ENCODE results near the gene CDH12. TPM values are rescaled to one million over a fixed set of nuclear protein-coding genes. Genes with fewer than 3 reads are reported as not detected.

CDH12 gene
- total RNA-seq, 6 experiments from 2014 or later: not detected

DNA sequence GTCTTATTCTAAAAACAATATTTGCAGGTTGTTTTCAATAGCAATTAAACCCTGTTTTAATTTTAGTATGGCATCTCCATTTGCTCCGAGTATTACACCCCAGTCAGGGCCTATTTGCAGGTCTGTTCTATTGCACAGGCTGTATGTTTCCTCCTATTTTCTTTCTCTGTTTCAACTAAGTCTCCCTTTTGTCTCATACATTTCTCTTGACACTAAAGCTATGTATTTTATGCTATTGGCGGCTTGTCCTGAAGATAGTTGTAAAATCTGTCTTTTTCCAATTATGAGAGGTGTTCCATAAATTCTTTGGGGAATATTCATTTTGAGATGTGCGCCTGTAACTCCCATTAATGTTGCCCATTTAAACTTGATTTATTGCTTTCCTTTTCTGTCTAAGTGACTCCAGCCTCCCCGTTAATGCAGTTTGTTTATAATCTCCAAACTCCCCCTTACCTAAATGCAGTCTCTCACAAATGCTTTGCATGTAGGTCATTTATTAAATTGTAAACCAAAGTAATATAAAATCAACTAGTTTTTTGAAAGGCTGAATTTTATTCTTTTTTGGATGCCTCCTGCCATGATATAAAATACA is 262.4 kb downstream of the CDH12 start:
- DNase-seq: no peak
- TF ChIP-seq, protein P1, sequence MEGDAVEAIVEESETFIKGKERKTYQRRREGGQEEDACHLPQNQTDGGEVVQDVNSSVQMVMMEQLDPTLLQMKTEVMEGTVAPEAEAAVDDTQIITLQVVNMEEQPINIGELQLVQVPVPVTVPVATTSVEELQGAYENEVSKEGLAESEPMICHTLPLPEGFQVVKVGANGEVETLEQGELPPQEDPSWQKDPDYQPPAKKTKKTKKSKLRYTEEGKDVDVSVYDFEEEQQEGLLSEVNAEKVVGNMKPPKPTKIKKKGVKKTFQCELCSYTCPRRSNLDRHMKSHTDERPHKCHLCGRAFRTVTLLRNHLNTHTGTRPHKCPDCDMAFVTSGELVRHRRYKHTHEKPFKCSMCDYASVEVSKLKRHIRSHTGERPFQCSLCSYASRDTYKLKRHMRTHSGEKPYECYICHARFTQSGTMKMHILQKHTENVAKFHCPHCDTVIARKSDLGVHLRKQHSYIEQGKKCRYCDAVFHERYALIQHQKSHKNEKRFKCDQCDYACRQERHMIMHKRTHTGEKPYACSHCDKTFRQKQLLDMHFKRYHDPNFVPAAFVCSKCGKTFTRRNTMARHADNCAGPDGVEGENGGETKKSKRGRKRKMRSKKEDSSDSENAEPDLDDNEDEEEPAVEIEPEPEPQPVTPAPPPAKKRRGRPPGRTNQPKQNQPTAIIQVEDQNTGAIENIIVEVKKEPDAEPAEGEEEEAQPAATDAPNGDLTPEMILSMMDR (IDR thresholded peaks at IDR 0.05): no peak
- no peaks in the 10 kb centered on the region for H3K27me3 Mint-ChIP-seq (ENCODE audit: insufficient read depth)
- no peak overlapping the region for H3K27ac Mint-ChIP-seq
- H3K36me3 Mint-ChIP-seq (ENCODE audit: low read depth): no peaks in the 10 kb centered on the region
- H3K9me3 Mint-ChIP-seq: peaks cover 17% of the 10 kb centered on the region
- no peaks in the 10 kb centered on the region for H3K4me1 Mint-ChIP-seq (ENCODE audit: low read depth)
- H3K4me3 Mint-ChIP-seq: no peak overlapping the region

DNA sequence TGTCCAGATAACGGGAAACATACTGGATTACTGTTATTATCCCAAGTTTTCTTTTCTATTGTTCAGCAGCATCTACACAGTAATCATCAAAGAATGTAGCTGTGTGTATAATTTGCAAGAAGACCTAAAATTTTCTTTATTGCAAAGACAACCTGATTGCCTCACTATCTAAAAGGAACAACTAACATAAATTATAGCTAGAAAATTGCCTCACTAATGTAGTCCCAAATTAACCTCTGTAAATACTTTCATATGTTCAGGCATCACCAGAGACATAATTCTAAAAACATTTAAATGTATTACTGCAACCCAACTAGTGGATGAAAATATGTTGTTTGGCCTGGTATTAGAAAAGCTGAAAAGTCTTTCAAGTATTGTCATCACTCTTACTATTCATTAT is 275.4 kb downstream of the CDH12 start:
- Mint-ChIP-seq H3K27ac (no peak overlapping the region), H3K9me3 (peaks cover 30% of the 10 kb centered on the region), H3K4me3 (no peak overlapping the region), H3K36me3 (ENCODE audit: low read depth) (no peaks in the 10 kb centered on the region; the same call in 1 of the 2 replicates), H3K27me3 (ENCODE audit: insufficient read depth) (no peaks in the 10 kb centered on the region; the same call in 1 of the 2 replicates), H3K4me1 (ENCODE audit: low read depth) (no peaks in the 10 kb centered on the region)
- DNase-seq: no peak
- TF ChIP-seq, protein P1 (IDR thresholded peaks at IDR 0.05): no peak

DNA sequence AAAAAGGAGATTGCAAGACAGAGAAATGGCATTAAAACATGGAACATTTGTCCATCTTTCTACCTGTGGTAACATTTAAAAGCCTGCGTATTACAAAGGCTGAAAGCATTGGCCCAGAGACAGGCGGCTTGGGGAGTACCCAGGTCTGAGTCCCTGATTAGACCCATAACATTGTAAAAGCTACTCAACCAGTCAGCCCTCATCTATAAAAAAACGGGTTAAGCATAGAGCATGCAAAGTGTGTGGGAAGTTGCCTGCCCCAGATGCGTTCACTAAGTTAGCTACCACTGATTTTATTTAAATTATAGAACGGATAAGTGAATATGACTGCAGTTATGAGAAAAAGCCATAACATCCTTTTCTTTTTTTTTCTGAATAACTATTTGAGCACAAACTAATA is 276.1 kb downstream of the CDH12 start:
- H3K4me1 Mint-ChIP-seq (ENCODE audit: low read depth): no peaks in the 10 kb centered on the region
- H3K4me3 Mint-ChIP-seq: no peak overlapping the region
- peaks cover 24% of the 10 kb centered on the region for H3K9me3 Mint-ChIP-seq
- no peak overlapping the region for H3K27ac Mint-ChIP-seq
- H3K27me3 Mint-ChIP-seq (ENCODE audit: insufficient read depth): no peaks in the 10 kb centered on the region; the same call in 1 of the 2 replicates
- DNase-seq: no peak
- TF ChIP-seq, protein P1 (IDR thresholded peaks at IDR 0.05): no peak
- no peaks in the 10 kb centered on the region; the same call in 1 of the 2 replicates for H3K36me3 Mint-ChIP-seq (ENCODE audit: low read depth)

DNA sequence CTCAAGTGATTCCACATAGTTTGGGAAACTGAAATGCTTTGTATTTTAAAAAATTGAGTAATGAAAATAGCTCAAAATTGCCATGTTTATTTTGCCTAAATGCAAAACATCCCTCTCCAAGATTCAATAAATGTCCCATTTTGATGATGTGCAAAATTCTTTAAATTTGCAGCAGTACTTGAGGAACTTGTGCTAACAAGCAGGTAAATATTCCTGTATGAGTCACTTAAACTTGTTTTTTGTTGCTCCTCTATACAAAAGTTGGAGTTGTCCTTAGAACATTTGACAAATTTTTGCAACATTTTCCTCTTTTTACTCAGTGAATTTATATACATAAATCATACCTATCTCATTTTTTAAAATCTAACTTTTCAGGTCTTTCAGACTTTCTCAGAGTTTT is 280.2 kb downstream of the CDH12 start:
- H3K27ac Mint-ChIP-seq: no peak overlapping the region
- no peaks in the 10 kb centered on the region for H3K4me1 Mint-ChIP-seq (ENCODE audit: low read depth)

DNA sequence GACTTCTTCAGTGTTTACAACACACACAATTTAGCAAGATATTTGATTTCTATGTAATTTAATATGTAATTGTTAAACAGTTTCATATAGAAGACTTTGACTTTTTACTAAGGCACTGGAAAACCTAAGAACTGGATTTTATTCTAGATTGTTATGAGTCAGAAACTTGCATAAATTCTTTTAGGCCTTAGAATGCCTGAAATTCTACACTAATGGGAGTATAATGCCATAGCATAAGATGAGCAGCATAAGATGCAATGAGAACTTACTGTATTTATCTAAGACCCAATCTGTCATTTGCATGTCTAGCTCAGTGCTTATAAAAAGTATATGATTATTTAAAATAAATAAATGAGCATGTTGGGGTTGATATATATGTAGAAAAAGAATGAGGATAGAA is 285.2 kb downstream of the CDH12 start:
- Mint-ChIP-seq H3K4me3 (no peak overlapping the region), H3K4me1 (ENCODE audit: low read depth) (no peaks in the 10 kb centered on the region), H3K27me3 (ENCODE audit: insufficient read depth) (no peaks in the 10 kb centered on the region), H3K36me3 (ENCODE audit: low read depth) (peaks cover 3% of the 10 kb centered on the region; the same call in 1 of the 2 replicates), H3K27ac (no peak overlapping the region), H3K9me3 (peaks cover 21% of the 10 kb centered on the region)
- TF ChIP-seq, protein P1 (IDR thresholded peaks at IDR 0.05): no peak
- DNase-seq: no peak

More for the DNA sequence above, 280.2 kb downstream of the CDH12 start:
- H3K27me3 Mint-ChIP-seq (ENCODE audit: insufficient read depth): no peaks in the 10 kb centered on the region
- no peak for DNase-seq
- peaks cover 3% of the 10 kb centered on the region; the same call in 1 of the 2 replicates for H3K36me3 Mint-ChIP-seq (ENCODE audit: low read depth)
- TF ChIP-seq, protein P1 (IDR thresholded peaks at IDR 0.05): no peak
- peaks cover 41% of the 10 kb centered on the region for H3K9me3 Mint-ChIP-seq
- H3K4me3 Mint-ChIP-seq: no peak overlapping the region

Measured in HFFc6 (cell line).